Measurements from ENCODE around the gene BAG5.

DNA sequence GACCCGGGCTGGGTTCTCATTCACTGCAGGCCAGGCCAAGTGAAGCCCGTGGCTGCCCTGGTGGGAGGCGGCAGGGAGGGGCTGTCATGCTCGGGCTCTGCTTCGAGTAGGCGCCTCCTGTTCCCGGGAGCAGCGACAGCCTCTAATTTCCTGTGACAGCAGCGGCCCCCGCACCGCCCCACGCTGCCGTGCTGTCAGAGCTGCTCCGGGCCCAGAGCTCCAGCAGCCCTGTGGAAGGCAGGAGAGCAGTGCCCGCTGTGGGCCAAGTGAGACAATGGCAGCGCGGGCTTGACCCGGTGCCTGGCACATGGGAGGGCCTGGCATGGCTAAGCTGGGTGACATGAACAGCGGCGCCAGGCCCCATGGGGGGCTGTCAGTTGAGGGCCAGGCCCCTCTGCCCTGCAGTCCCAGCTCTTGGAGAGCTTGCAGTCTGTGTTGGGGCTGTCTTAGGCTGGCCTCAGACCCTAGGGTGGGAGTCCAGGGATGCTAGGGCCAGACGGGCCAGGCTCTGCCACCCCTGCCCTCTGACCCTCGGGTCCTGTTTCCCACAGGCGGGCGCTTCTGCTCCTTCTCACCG lies 28.4 kb downstream of the BAG5 start:
- TF ChIP-seq POLR2A (IDR thresholded peaks at IDR 0.05; ENCODE audit: low read length) (no peak), GATA1 (IDR thresholded peaks at IDR 0.05; ENCODE audit: low read depth, low read length) (no peak)

All from erythroblast (primary cell).